HL-60/S4 (cell line): ENCODE data around the gene TMEM132C.
"Not testable (repeated sequence)": the region's sequence is repeated elsewhere in the genome, so short reads cannot be mapped to it uniquely, and the experiment has no call there.

Experiments used
- in situ Hi-C: fragments of 300-500 bp; cut with MboI; formaldehyde crosslinking; loops from 2 replicates; pipeline ENCODE4 v1.14.3; 2022; ENCODE audit warnings: low sequenced_read_pairs

Gene TMEM132C

GRCh38 chr12:128267131-128267622 is at the start of gene TMEM132C:
TSS of gene TMEM132C (plus strand) at chr12:128267170. CDS start at chr12:128267403, 233 bp downstream.
- in situ Hi-C loops, result no loop called here

- in situ Hi-C loops, result no loop called here
Measured at GRCh38 chr12:128224226-128224625, 42.7 kb upstream of the TMEM132C start.

- in situ Hi-C loops, result no loop called here
Measured at GRCh38 chr12:128228581-128228980, 38.4 kb upstream of the TMEM132C start.

- in situ Hi-C loops, result no loop called here
Measured at GRCh38 chr12:128235635-128236417, 31.1 kb upstream of the TMEM132C start.

GRCh38 chr12:128236525-128236924 is 30.4 kb upstream of the TMEM132C start:
- in situ Hi-C loops, result no loop called here

GRCh38 chr12:128240745-128241144 is 26.2 kb upstream of the TMEM132C start:
- in situ Hi-C loops, result no loop called here

GRCh38 chr12:128245121-128245520 is 21.8 kb upstream of the TMEM132C start:
- in situ Hi-C loops, result no loop called here

- in situ Hi-C loops, result no loop called here
Measured at GRCh38 chr12:128245905-128246304, 21.1 kb upstream of the TMEM132C start.

GRCh38 chr12:128250096-128250495 is 16.9 kb upstream of the TMEM132C start:
- in situ Hi-C loops, result no loop called here

GRCh38 chr12:128253829-128254228 is 13.1 kb upstream of the TMEM132C start:
- in situ Hi-C loops, result not testable (repeated sequence)

GRCh38 chr12:128258866-128259555 is 8.0 kb upstream of the TMEM132C start:
- in situ Hi-C loops, result no loop called here

- in situ Hi-C loops, result no loop called here
Measured at GRCh38 chr12:128259556-128260070, 7.4 kb upstream of the TMEM132C start.

- in situ Hi-C loops, result no loop called here
Measured at GRCh38 chr12:128261757-128262156, 5.2 kb upstream of the TMEM132C start.

- in situ Hi-C loops, result no loop called here
Measured at GRCh38 chr12:128265566-128265965, 1.4 kb upstream of the TMEM132C start.

GRCh38 chr12:128266086-128266485 is 884 bp upstream of the TMEM132C start:
- in situ Hi-C loops, result no loop called here

GRCh38 chr12:128266541-128267130 is 334 bp upstream of the TMEM132C start:
- in situ Hi-C loops, result no loop called here

- in situ Hi-C loops, result no loop called here
Measured at GRCh38 chr12:128267651-128268378, 845 bp downstream of the TMEM132C start.

- in situ Hi-C loops, result no loop called here
Measured at GRCh38 chr12:128268379-128268995, 1.5 kb downstream of the TMEM132C start.

GRCh38 chr12:128269181-128269591 is 2.2 kb downstream of the TMEM132C start:
- in situ Hi-C loops, result no loop called here

GRCh38 chr12:128276471-128276870 is 9.5 kb downstream of the TMEM132C start:
- in situ Hi-C loops, result no loop called here
